ENCODE data around the gene NPAS2.
A peak's percentile ranks its signal among the peaks of the same experiment; 100 is the strongest.

NPAS2 gene

GRCh38 chr2:100853909-100854810 lies 34.2 kb downstream of the NPAS2 start:
- no peak for DNase-seq

DNA sequence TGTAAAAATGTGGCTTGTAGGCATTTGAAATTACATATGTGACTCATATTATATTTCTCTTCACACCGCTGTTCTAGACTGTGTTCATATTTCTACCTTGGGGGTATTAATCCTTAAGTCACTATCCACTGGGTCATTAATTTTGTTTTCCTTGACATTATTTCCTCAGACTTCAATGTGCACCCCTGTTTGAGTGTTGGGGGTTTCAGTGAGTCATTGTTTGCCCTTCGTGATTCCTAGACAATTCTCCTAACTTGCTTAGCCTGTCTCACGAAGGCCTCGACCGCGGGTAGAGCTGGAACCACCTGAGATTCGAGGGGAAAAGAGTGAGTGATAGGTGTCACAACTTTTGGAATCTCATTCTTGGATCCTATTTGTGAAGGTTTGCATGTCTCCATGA lies 35.1 kb downstream of the NPAS2 start:
- no peak for DNase-seq

- no peak for DNase-seq
Measured at GRCh38 chr2:100855606-100856005, 35.7 kb downstream of the NPAS2 start.

GRCh38 chr2:100856732-100857131 lies 36.8 kb downstream of the NPAS2 start:
- no peak for DNase-seq

- DNase-seq, result no peak
Measured at GRCh38 chr2:100857341-100857740, 37.4 kb downstream of the NPAS2 start.

GRCh38 chr2:100857915-100858314 lies 38.0 kb downstream of the NPAS2 start:
- no peak for DNase-seq

DNA sequence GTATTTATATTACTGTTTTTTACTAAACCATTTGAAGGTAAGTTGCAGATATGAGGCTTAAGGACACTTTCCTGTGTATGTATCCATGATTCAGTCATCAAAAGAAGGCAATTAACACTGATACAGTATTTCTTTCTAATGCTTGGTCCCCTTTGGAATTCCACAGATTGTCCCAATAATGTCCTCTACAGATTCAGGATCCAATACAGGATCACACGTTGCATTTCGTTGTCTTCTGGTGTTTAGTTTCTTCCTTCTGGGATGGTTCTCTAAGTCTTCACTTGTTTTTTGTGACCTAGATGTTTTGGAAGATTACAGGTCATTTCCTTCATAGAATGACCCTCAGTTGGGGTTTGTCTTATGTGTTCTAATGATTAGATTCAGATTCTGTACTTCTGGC lies 40.0 kb downstream of the NPAS2 start:
- DNase-seq, result no peak

- no peak for DNase-seq
Measured at GRCh38 chr2:100861340-100861739, 41.4 kb downstream of the NPAS2 start.

DNA sequence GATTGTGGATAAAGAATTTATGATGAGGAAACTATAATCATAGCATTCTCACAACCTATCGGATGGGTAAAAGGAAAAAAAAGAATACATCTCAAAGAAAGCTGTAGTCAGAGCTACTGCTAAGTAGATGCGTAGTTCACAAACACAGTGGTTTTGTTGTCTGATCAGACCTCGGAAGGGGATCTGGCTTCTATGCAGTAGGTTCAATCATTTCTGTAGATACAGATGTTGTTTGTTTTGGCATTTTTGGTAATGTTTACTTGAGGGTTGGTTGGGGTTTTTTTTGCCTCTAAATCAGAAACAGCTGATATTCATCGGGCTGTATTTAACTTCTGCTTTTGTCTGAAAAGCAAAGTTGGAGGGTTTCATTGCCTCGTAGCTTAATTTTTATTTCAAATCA lies 42.1 kb downstream of the NPAS2 start:
- DNase-seq, result no peak

DNA sequence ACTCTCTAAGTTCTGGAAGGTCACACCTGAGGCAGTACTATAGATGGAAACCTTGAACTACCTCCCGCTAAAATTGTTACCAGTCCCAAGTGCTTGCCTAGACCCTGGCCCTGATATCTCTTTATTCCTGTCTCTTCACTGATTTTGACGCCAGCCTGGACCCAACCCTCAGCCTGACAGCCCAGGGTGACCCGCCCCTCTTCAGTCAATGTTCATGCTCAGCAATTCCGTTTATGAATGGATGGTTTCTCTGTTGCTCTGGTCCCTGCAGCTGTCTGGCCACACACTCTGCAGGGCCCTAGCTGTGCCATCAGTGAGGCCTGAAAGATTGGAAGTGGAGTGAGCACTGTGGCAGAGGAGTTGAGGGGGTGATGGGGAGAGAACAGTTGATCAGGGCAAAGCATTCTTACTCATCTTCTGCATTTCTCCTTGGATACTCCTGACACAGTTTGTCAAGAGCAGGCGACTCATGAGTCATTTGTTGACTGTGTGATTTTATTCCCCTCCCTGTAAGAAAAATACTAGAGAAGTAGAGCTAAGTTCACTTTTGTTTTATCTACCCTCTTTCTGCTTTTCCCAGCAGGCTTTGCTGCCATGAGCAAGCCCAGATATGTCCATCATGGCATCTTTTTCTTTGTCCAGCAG lies 46.0 kb downstream of the NPAS2 start:
- DNase-seq, result peak in 5 of 51 donors; percentile 6 to 25 (median 23)

DNA sequence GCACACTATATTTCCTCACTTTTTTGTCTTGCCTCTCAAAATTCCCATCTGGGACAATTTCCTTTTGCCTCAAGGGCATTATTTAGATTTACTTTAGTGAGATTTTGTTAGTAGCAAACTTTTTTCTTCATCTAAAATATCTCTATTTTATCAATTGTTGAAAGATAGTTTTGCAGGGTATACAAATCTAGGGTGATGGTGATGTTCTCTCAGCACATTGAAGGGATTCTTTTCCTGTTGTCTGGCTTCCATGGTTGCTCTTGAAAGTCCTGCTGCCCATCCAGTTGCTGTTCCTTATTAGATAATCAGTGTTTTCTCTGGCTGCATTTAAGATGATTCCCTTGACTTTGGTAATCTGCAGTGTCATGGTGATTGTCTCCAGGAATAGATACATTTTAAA lies 48.1 kb downstream of the NPAS2 start:
- no peak for DNase-seq

- no peak for DNase-seq
Measured at GRCh38 chr2:100869120-100869519, 49.2 kb downstream of the NPAS2 start.

GRCh38 chr2:100870652-100871531 lies 51.0 kb downstream of the NPAS2 start:
- no peak for DNase-seq

GRCh38 chr2:100875516-100876230 lies 55.7 kb downstream of the NPAS2 start:
- DNase-seq, result peak in 4 of 51 donors; percentile 12 to 32 (median 12)

DNA sequence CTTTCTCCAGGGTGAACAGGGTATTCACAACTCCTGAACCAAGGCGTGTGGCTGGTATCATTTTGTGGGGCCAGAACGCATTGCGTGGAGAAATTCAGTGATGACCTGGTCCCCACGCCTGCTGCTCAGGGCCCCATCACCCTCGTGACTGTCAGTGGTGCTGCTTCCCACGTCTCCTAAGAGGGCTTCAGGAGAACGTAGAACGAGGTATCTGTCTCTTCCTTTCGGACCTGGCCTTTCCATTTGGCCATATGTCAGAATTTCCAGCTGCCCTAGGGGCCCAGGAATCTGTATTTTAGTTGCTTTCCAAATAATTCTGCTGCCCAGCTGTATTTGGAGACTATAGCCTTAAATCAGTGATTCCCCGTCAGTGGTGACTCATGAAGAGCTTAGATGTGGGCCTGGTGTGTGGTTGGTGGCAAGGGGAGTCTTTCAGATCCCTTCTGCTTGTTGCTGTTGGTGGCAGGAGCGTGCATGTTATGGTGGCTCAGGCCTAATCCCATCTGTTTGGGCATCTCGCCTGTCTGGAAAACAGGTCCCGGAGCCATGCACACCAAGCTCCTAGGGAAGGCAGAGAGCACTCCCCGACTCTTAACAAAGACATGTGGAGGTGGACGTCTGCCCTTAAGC lies 56.4 kb downstream of the NPAS2 start:
- DNase-seq, result peak in 1 of 51 donors; percentile 21

DNA sequence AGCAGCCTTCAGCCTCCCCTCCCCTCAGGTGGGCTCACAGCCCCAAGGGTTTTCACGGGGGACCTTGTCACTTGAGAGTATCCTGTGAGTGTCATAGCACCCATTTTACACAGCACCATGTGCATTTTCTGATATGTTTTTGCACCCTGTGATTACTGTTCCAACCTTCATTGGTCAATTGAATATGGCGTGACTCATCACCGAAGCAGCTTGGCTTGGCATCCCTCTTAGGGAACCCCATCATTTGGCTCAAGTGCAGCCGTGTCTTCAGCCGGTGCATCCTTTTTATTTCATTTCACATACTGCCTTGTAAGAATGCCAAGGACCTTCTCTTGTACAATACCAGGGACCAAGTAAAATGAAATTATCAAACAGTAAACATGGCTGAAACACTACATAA lies 57.6 kb downstream of the NPAS2 start:
- no peak for DNase-seq

- peak in 1 of 51 donors; percentile 16 for DNase-seq
Measured at GRCh38 chr2:100878000-100878791, 58.3 kb downstream of the NPAS2 start.

- DNase-seq, result no peak
Measured at GRCh38 chr2:100879296-100879695, 59.4 kb downstream of the NPAS2 start.

- no peak for DNase-seq
Measured at GRCh38 chr2:100880036-100880435, 60.1 kb downstream of the NPAS2 start.

DNA sequence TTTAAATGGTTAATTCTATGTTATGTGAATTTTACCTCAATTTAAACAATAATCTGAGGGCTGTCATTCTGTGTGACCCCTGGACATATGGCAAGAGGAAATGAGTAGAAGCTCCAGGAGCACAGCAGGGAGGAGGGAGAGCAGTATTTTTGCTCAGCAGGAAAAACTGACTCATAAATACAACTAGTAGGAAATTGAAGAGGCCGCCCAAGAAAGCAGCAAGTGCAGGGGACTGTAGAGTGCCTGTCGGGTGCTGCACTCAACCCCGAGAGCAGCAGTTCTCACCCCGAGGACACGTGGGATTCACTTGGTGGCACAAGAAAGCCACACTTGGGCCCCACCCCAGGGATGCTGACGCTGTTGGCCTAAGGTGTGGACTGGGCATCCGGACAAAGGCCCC lies 60.8 kb downstream of the NPAS2 start:
- DNase-seq, result no peak
